ENCODE data around the gene UNC5B. TPM values are rescaled to one million over a fixed set of nuclear protein-coding genes. Genes with fewer than 3 reads are reported as not detected.

UNC5B gene
- total and polyA plus RNA-seq, 2 experiments from 2014 or later = 2.7 to 6.5 TPM

GRCh38 chr10:71228875-71229675, 16.7 kb downstream of the UNC5B start:
- Histone ChIP-seq H3K9me2 (ENCODE audit: insufficient read depth) (no peaks in the 10 kb centered on the region), H3K27ac (no peak overlapping the region), H3K4me3 (no peak overlapping the region), H3K4me1 (ENCODE audit: insufficient read depth) (peaks cover 3% of the 10 kb centered on the region; the same call in 1 of the 2 replicates), H3K27me3 (replicated peaks; ENCODE audit: insufficient read depth) (no peaks in the 10 kb centered on the region), H2AFZ (no peak overlapping the region), H3K9me3 (ENCODE audit: low read depth) (no peaks in the 10 kb centered on the region), H3K36me3 (ENCODE audit: low read depth) (no peaks in the 10 kb centered on the region), H4K20me1 (ENCODE audit: insufficient read depth) (no peaks in the 10 kb centered on the region), H3F3A (ENCODE audit: insufficient read depth) (no peaks in the 10 kb centered on the region), H3K9ac (no peak overlapping the region), H3K79me2 (ENCODE audit: insufficient read depth) (no peaks in the 10 kb centered on the region), H3K4me2 (ENCODE audit: unreplicated experiment) (no peak overlapping the region)
- in situ Hi-C loops (cut with MboI) = no loop called here
- 87 to 90% methylated on average over 16 of the region's 16 CpGs for WGBS, 2 experiments (ENCODE audit: low coverage in 1 of 2, low lambda C conversion rate in 2 of 2, missing lambda C conversion rate in 2 of 2)
- no peak for DNase-seq
- TF ChIP-seq EZH2phosphoT487 (IDR thresholded peaks at IDR 0.05; ENCODE audit: insufficient read depth, low read depth) = no peak
- TF ChIP-seq EZH2 (IDR thresholded peaks at IDR 0.05; ENCODE audit: insufficient read depth, poor library complexity, severe bottlenecking) = no peak

GRCh38 chr10:71229726-71230655, 17.6 kb downstream of the UNC5B start:
- Histone ChIP-seq H2AFZ (no peak overlapping the region), H3K4me2 (ENCODE audit: unreplicated experiment) (no peak overlapping the region), H3K36me3 (ENCODE audit: low read depth) (no peaks in the 10 kb centered on the region), H3K79me2 (ENCODE audit: insufficient read depth) (no peaks in the 10 kb centered on the region), H3K9ac (no peak overlapping the region), H3F3A (ENCODE audit: insufficient read depth) (no peaks in the 10 kb centered on the region), H3K4me1 (ENCODE audit: insufficient read depth) (peaks cover 4% of the 10 kb centered on the region; the same call in 1 of the 2 replicates), H3K9me3 (ENCODE audit: low read depth) (no peaks in the 10 kb centered on the region), H3K9me2 (ENCODE audit: insufficient read depth) (no peaks in the 10 kb centered on the region), H3K27me3 (replicated peaks; ENCODE audit: insufficient read depth) (no peaks in the 10 kb centered on the region), H4K20me1 (ENCODE audit: insufficient read depth) (no peaks in the 10 kb centered on the region), H3K27ac (no peak overlapping the region), H3K4me3 (no peak overlapping the region)
- TF ChIP-seq EZH2phosphoT487 (IDR thresholded peaks at IDR 0.05; ENCODE audit: insufficient read depth, low read depth) = no peak
- 80 to 85% methylated on average over 11 of the region's 11 CpGs for WGBS, 2 experiments (ENCODE audit: low coverage in 1 of 2, low lambda C conversion rate in 2 of 2, missing lambda C conversion rate in 2 of 2)
- in situ Hi-C loops (cut with MboI) = no loop called here
- DNase-seq = no peak

- Histone ChIP-seq H3K4me3 (no peak overlapping the region), H3K9me2 (ENCODE audit: insufficient read depth) (no peaks in the 10 kb centered on the region), H3K27me3 (replicated peaks; ENCODE audit: insufficient read depth) (no peaks in the 10 kb centered on the region), H3K4me2 (ENCODE audit: unreplicated experiment) (no peak overlapping the region), H3K36me3 (ENCODE audit: low read depth) (no peaks in the 10 kb centered on the region), H2AFZ (no peak overlapping the region), H3K27ac (no peak overlapping the region), H3F3A (ENCODE audit: insufficient read depth) (no peaks in the 10 kb centered on the region), H3K79me2 (ENCODE audit: insufficient read depth) (no peaks in the 10 kb centered on the region), H4K20me1 (ENCODE audit: insufficient read depth) (no peaks in the 10 kb centered on the region), H3K9ac (no peak overlapping the region), H3K9me3 (ENCODE audit: low read depth) (no peaks in the 10 kb centered on the region), H3K4me1 (ENCODE audit: insufficient read depth) (peaks cover 11% of the 10 kb centered on the region; the same call in 1 of the 2 replicates)
- TF ChIP-seq EZH2phosphoT487 (IDR thresholded peaks at IDR 0.05; ENCODE audit: insufficient read depth, low read depth) (no peak), EZH2 (IDR thresholded peaks at IDR 0.05; ENCODE audit: insufficient read depth, poor library complexity, severe bottlenecking) (no peak)
- 89 to 93% methylated on average over 1 of the region's 1 CpG for WGBS, 2 experiments (ENCODE audit: low coverage in 1 of 2, low lambda C conversion rate in 2 of 2, missing lambda C conversion rate in 2 of 2)
- in situ Hi-C loops (cut with MboI) = no loop called here
- no peak for DNase-seq
Measured at GRCh38 chr10:71230656-71231025, 18.3 kb downstream of the UNC5B start.

- H3K9ac ChIP-seq = no peak overlapping the region
- H4K20me1 ChIP-seq (ENCODE audit: insufficient read depth) = no peaks in the 10 kb centered on the region
- no peaks in the 10 kb centered on the region for H3K79me2 ChIP-seq (ENCODE audit: insufficient read depth)
- H3K4me2 ChIP-seq (ENCODE audit: unreplicated experiment) = no peak overlapping the region
- H3K4me1 ChIP-seq (ENCODE audit: insufficient read depth) = peaks cover 11% of the 10 kb centered on the region; the same call in 1 of the 2 replicates
- WGBS, 2 experiments (ENCODE audit: low coverage in 1 of 2, low lambda C conversion rate in 2 of 2, missing lambda C conversion rate in 2 of 2) = 91 to 94% methylated on average over 11 of the region's 11 CpGs
- H3K27me3 ChIP-seq (replicated peaks; ENCODE audit: insufficient read depth) = no peaks in the 10 kb centered on the region
- DNase-seq = no peak
- no peak overlapping the region for H3K4me3 ChIP-seq
- no peaks in the 10 kb centered on the region for H3K9me3 ChIP-seq (ENCODE audit: low read depth)
- no peak overlapping the region for H2AFZ ChIP-seq
- H3K36me3 ChIP-seq (ENCODE audit: low read depth) = no peaks in the 10 kb centered on the region
- no peaks in the 10 kb centered on the region for H3F3A ChIP-seq (ENCODE audit: insufficient read depth)
- no peaks in the 10 kb centered on the region for H3K9me2 ChIP-seq (ENCODE audit: insufficient read depth)
- H3K27ac ChIP-seq = no peak overlapping the region
- TF ChIP-seq EZH2phosphoT487 (IDR thresholded peaks at IDR 0.05; ENCODE audit: insufficient read depth, low read depth) = no peak
- TF ChIP-seq EZH2 (IDR thresholded peaks at IDR 0.05; ENCODE audit: insufficient read depth, poor library complexity, severe bottlenecking) = no peak
- in situ Hi-C loops (cut with MboI) = no loop called here
Measured at GRCh38 chr10:71231206-71231605, 18.8 kb downstream of the UNC5B start.
